NCI-H524 (cell line): ENCODE results near the gene DSCAM.
"Not testable (repeated sequence)": the region's sequence is repeated elsewhere in the genome, so short reads cannot be mapped to it uniquely, and the experiment has no call there.

Source experiments
- DNase-seq, 2 experiments: peaks; one replicate each; lab custom pipeline; 2025; lab: John Stamatoyannopoulos, UW

The DSCAM gene

GRCh38 chr21:40846587-40847411 is at the start of gene DSCAM:
TSS of gene DSCAM (minus strand) at chr21:40847158. CDS start at chr21:40846661, 497 bp downstream.
- DNase-seq = peak in 1 of 2 experiments; percentile 30

GRCh38 chr21:40895697-40896096 is 48.7 kb upstream of the DSCAM start:
- not testable (repeated sequence) for DNase-seq

GRCh38 chr21:40886931-40887330 is 40.0 kb upstream of the DSCAM start:
- no peak for DNase-seq

GRCh38 chr21:40886006-40886405 is 39.0 kb upstream of the DSCAM start:
- DNase-seq = no peak

GRCh38 chr21:40882192-40882915 is 35.4 kb upstream of the DSCAM start:
- no peak for DNase-seq

GRCh38 chr21:40881767-40882166 is 34.8 kb upstream of the DSCAM start:
- DNase-seq = no peak

- DNase-seq = no peak
Measured at GRCh38 chr21:40871099-40871498, 24.1 kb upstream of the DSCAM start.

- no peak for DNase-seq
Measured at GRCh38 chr21:40863839-40864238, 16.9 kb upstream of the DSCAM start.

GRCh38 chr21:40858517-40858916 is 11.6 kb upstream of the DSCAM start:
- DNase-seq = no peak

GRCh38 chr21:40853956-40854688 is 7.2 kb upstream of the DSCAM start:
- DNase-seq = no peak

- DNase-seq = no peak
Measured at GRCh38 chr21:40852563-40852962, 5.6 kb upstream of the DSCAM start.

- no peak for DNase-seq
Measured at GRCh38 chr21:40851749-40852148, 4.8 kb upstream of the DSCAM start.

GRCh38 chr21:40850071-40850470 is 3.1 kb upstream of the DSCAM start:
- DNase-seq = peak in 1 of 2 experiments; percentile 4

- no peak for DNase-seq
Measured at GRCh38 chr21:40847951-40848350, 993 bp upstream of the DSCAM start.

- peak in 1 of 2 experiments; percentile 42 for DNase-seq
Measured at GRCh38 chr21:40846103-40846502, 855 bp downstream of the DSCAM start.

- no peak for DNase-seq
Measured at GRCh38 chr21:40845441-40845995, 1.4 kb downstream of the DSCAM start.

GRCh38 chr21:40844935-40845334 is 2.0 kb downstream of the DSCAM start:
- no peak for DNase-seq

- no peak for DNase-seq
Measured at GRCh38 chr21:40842197-40842552, 4.8 kb downstream of the DSCAM start.

GRCh38 chr21:40841524-40842196 is 5.3 kb downstream of the DSCAM start:
- DNase-seq = peak; percentile 88 to 97

GRCh38 chr21:40840401-40841125 is 6.4 kb downstream of the DSCAM start:
- no peak for DNase-seq

- no peak for DNase-seq
Measured at GRCh38 chr21:40839521-40839920, 7.4 kb downstream of the DSCAM start.
